Uterus (tissue), 4 donors: Measurements from ENCODE around the gene RTEL1. TPM values are rescaled to one million over a fixed set of nuclear protein-coding genes. Genes with fewer than 3 reads are reported as not detected.

Source experiments
- DNase-seq, 2 donors: peaks; one replicate each; pipeline ENCODE4 v3.0.0-alpha.2; 2019 to 2020
- H3K27ac ChIP-seq, 2 donors: fragments of 200-600 bp; sonication (generic); 1 replicate in 1 of 2; 2 replicates in 1 of 2; pipeline ENCODE4 v1.5.1; 2016 to 2018
- H3K27me3 ChIP-seq, 2 donors: fragments of 200-600 bp; sonication (generic); one replicate each; pipeline ENCODE4 v1.5.1; 2018 to 2019; ENCODE audit warnings: control low read depth in 1 of 2
- H3K36me3 ChIP-seq, 2 donors: fragments of 200-600 bp; sonication (generic); one replicate each; pipeline ENCODE4 v1.5.1; 2019; ENCODE audit warnings: control low read depth in 1 of 2
- H3K4me1 ChIP-seq, 2 donors: fragments of 200-600 bp; sonication (generic); one replicate each; pipeline ENCODE4 v1.5.1; 2018 to 2019; ENCODE audit warnings: control low read depth in 1 of 2
- H3K4me3 ChIP-seq, 2 donors: fragments of 200-600 bp; sonication (generic); 1 replicate in 1 of 2; 2 replicates in 1 of 2; pipeline ENCODE4 v1.5.1; 2018 to 2019; ENCODE audit warnings: mild to moderate bottlenecking in 1 of 2
- H3K9me3 ChIP-seq, 2 donors: fragments of 200-600 bp; sonication (generic); one replicate each; pipeline ENCODE4 v1.5.1; 2019; ENCODE audit warnings: control low read depth in 1 of 2
- POLR2A ChIP-seq, 2 donors: fragments of 450-650 bp; IDR thresholded peaks; one replicate each; pipeline ENCODE4 v1.6.1; 2016; ENCODE audit warnings: antibody characterized with exemption in 2 of 2, mild to moderate bottlenecking in 1 of 2, moderate library complexity in 1 of 2
- intact Hi-C: fragments of 100-400 bp; cut with DNase I; formaldehyde crosslinking; loops from one replicate; pipeline ENCODE4 v1.15.1; 2023; ENCODE audit warnings: low total_unique reads
- total RNA-seq, 4 donors: library from RNA; depleted of rRNA in 3 of 4; stranded (reverse); fragments of >200 nt in 3 of 4; gene quantifications; one replicate each; pipeline versions ENCODE4 v1.1.0 to v1.2.4, GENCODE V29; 2014 to 2023
- TF ChIP-seq, protein P1 (sequence below), 4 experiments: fragments of 200-600 bp in 2 of 4; fragments of 450-650 bp in 2 of 4; sonication (generic) in 2 of 4; IDR thresholded peaks; one replicate each; pipeline ENCODE4 v1.5.1; 2016 to 2019; ENCODE audit warnings: antibody characterized with exemption in 4 of 4, mild to moderate bottlenecking in 2 of 4, moderate library complexity in 1 of 4
- donor health status: DM: yes; HTN: yes; CAD: no.

The RTEL1 gene
- total RNA-seq, 4 donors from 2014 or later: 17.4 to 56.5 (median 26.6) TPM

DNA sequence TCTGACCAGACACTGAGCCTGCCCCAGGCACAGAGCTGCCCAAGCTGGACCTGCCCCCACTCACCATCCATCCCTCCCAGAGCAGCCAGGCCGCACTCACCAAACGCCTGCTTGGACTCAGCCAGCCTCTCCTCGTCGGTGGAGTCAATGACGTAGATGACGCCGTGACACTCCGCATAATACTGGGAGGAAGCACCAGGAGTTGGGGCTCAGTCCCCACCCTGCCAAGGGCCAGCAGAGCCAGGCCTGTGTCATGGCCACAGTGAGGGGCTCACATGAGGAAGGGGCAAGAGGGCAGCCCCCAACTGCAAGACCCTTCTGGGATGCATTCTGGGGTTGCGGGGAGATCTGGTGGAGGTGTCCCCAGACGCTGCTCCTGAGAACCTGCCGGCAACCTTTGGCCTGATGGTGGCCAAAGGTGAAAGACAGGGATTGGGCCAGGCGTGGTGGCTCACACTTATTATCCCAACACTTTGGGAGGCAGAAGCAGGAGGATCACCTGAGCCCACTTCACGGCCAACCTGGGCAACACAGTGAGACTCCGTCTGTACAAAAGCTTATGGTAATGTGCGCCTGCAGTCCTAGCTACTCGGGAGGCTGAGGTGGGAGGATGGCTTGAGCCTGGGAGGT, 44.0 kb downstream of the RTEL1 start:
- no peak for DNase-seq
- Histone ChIP-seq H3K27me3 (no peaks in the 10 kb centered on the region), H3K4me3 (no peak overlapping the region), H3K36me3 (no peaks in the 10 kb centered on the region), H3K9me3 (no peaks in the 10 kb centered on the region), H3K27ac (no peak overlapping the region), H3K4me1 (no peaks in the 10 kb centered on the region)
- TF ChIP-seq POLR2A (IDR thresholded peaks at IDR 0.05): no peak
- intact Hi-C loops: no loop called here

GRCh38 chr20:63702751-63703470, 44.8 kb downstream of the RTEL1 start:
- H3K27me3 ChIP-seq: no peaks in the 10 kb centered on the region
- no peaks in the 10 kb centered on the region for H3K36me3 ChIP-seq
- H3K4me3 ChIP-seq: no peak overlapping the region
- DNase-seq: peak in 1 of 2 donors; percentile 16
- H3K9me3 ChIP-seq: no peaks in the 10 kb centered on the region
- H3K4me1 ChIP-seq: no peaks in the 10 kb centered on the region
- no peak for TF ChIP-seq POLR2A (IDR thresholded peaks at IDR 0.05)
- TF ChIP-seq, protein P1, sequence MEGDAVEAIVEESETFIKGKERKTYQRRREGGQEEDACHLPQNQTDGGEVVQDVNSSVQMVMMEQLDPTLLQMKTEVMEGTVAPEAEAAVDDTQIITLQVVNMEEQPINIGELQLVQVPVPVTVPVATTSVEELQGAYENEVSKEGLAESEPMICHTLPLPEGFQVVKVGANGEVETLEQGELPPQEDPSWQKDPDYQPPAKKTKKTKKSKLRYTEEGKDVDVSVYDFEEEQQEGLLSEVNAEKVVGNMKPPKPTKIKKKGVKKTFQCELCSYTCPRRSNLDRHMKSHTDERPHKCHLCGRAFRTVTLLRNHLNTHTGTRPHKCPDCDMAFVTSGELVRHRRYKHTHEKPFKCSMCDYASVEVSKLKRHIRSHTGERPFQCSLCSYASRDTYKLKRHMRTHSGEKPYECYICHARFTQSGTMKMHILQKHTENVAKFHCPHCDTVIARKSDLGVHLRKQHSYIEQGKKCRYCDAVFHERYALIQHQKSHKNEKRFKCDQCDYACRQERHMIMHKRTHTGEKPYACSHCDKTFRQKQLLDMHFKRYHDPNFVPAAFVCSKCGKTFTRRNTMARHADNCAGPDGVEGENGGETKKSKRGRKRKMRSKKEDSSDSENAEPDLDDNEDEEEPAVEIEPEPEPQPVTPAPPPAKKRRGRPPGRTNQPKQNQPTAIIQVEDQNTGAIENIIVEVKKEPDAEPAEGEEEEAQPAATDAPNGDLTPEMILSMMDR (IDR thresholded peaks at IDR 0.05): no peak
- intact Hi-C loops: no loop called here
- no peak overlapping the region for H3K27ac ChIP-seq

DNA sequence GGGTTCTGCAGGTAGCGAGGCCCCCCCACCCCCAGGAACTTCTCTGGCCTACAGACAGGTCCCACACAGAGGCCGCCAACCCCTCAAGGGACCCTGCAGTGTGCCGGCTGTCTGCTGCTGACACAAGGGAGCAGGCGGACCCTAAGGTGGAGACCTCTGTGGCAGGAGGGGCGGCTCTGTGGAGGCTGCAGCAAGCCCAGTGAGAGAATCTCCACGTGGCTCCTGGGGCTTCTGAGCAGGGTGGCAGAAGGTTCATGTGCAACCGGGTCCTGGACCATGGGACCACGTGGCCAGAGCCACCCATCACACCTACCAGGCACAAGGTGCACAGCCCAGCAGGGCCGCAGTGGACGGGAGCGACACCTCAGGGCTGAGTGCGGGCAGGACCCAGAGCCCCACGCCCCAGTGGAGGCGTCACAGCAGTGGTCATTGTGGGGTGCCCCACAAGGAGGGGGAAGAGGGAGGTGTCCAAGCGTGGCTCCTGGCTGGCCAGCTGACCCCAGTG, 45.4 kb downstream of the RTEL1 start:
- no peak for TF ChIP-seq POLR2A (IDR thresholded peaks at IDR 0.05)
- TF ChIP-seq, protein P1 (IDR thresholded peaks at IDR 0.05): no peak
- Histone ChIP-seq H3K9me3 (no peaks in the 10 kb centered on the region), H3K4me1 (peaks cover 2 to 3% of the 10 kb centered on the region in 2 donors), H3K27ac (no peak overlapping the region), H3K36me3 (no peaks in the 10 kb centered on the region), H3K4me3 (no peak overlapping the region), H3K27me3 (no peaks in the 10 kb centered on the region)
- DNase-seq: no peak
- intact Hi-C loops: no loop called here

DNA sequence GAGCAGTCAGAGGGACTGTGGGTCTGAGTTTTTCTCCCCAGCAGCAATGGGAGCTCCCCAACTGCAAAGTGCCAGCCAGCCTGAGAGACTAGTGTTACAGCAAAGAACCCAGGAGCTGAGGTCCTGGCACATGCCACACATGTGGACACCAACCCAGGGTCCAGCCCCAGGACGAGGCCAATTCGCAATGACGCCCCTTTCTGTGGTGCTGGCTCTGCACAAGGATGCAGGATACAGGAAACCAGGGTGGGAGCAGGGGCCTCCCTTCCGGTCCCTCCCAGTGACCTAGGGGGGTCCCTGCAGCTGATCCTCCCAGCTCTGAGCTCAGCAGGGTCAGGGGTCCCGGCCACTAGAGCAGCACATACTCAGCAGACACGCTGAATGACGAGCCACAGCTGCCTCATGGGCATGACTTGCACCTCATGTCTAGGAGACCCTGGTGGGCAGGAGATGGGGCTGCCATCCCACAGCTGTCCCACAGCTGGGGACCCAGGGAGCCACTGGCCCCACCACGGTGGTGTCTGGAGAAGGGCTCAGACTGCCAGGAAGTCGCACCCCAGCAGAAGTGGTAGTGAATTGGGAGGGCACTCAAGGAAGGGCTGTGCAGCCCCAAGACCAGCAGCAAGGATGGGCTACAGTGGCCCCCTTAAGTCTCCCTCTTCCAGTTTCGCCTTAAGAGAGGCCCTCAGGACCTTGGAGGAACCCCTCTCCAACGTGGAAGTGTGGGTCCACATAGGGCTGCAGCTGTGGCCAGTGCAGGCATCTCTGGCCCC, 46.0 kb downstream of the RTEL1 start:
- DNase-seq: no peak
- intact Hi-C loops: no loop called here
- no peaks in the 10 kb centered on the region for H3K36me3 ChIP-seq
- no peak overlapping the region for H3K27ac ChIP-seq
- TF ChIP-seq, protein P1 (IDR thresholded peaks at IDR 0.05): no peak
- TF ChIP-seq POLR2A (IDR thresholded peaks at IDR 0.05): no peak
- no peak overlapping the region for H3K4me3 ChIP-seq
- no peaks in the 10 kb centered on the region for H3K9me3 ChIP-seq
- H3K4me1 ChIP-seq: peaks cover 6 to 8% of the 10 kb centered on the region in 2 donors
- no peaks in the 10 kb centered on the region for H3K27me3 ChIP-seq

DNA sequence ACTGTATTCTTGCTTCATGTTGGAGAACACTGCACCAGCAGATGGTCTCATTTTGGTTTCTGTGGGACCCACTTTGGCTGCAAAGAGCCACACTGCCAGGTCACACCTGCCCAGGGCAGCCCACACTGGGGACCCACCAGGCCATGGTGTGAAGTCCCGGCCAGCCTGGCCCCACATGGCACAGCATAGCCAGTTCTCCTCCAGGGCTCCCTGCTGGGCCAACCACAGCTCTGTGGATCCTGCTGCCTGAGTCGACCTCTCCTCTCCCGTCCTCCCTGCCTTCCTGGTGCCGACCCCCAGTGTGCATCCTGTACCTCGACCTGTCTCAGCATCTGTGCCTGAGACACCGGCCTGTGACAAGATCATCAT, 46.6 kb downstream of the RTEL1 start:
- Histone ChIP-seq H3K27ac (no peak overlapping the region), H3K36me3 (no peaks in the 10 kb centered on the region), H3K4me3 (no peak overlapping the region), H3K4me1 (peaks cover 6 to 8% of the 10 kb centered on the region in 2 donors), H3K9me3 (no peaks in the 10 kb centered on the region), H3K27me3 (no peaks in the 10 kb centered on the region)
- intact Hi-C loops: no loop called here
- TF ChIP-seq, protein P1 (IDR thresholded peaks at IDR 0.05): no peak
- TF ChIP-seq POLR2A (IDR thresholded peaks at IDR 0.05): no peak
- DNase-seq: no peak
